GM19438 (cell line): ENCODE data around the gene JAKMIP1.
"Not testable (repeated sequence)": the region's sequence is repeated elsewhere in the genome, so short reads cannot be mapped to it uniquely, and the experiment has no call there.

ENCODE experiments used
- ATAC-seq: cut with Tn5 transposase; IDR thresholded peaks from one replicate; pipeline ENCODE4 v1.9.1; 2021; ENCODE audit warnings: low read depth; ENCODE audit not compliant: unreplicated experiment

The JAKMIP1 gene

GRCh38 chr4:5999830-6000365 lies 200.5 kb downstream of the JAKMIP1 start:
- no peak for ATAC-seq

GRCh38 chr4:5999356-5999755 lies 201.0 kb downstream of the JAKMIP1 start:
- no peak for ATAC-seq

GRCh38 chr4:5998333-5998936 lies 201.9 kb downstream of the JAKMIP1 start:
- ATAC-seq: peak; percentile 51

GRCh38 chr4:5996641-5997040 lies 203.7 kb downstream of the JAKMIP1 start:
- no peak for ATAC-seq

GRCh38 chr4:5995901-5996623 lies 204.3 kb downstream of the JAKMIP1 start:
- ATAC-seq: peak; percentile 44

GRCh38 chr4:5993876-5994811 lies 206.2 kb downstream of the JAKMIP1 start:
- ATAC-seq: no peak

GRCh38 chr4:5993346-5993745 lies 207.0 kb downstream of the JAKMIP1 start:
- ATAC-seq: not testable (repeated sequence)

- ATAC-seq: no peak
Observed at GRCh38 chr4:5992828-5993321, 207.5 kb downstream of the JAKMIP1 start.

GRCh38 chr4:5992171-5992827 lies 208.1 kb downstream of the JAKMIP1 start:
- peak; percentile 48 for ATAC-seq

GRCh38 chr4:5991405-5991804 lies 208.9 kb downstream of the JAKMIP1 start:
- ATAC-seq: no peak

GRCh38 chr4:5990446-5991160 lies 209.7 kb downstream of the JAKMIP1 start:
- ATAC-seq: no peak

- no peak for ATAC-seq
Observed at GRCh38 chr4:5989236-5990225, 210.8 kb downstream of the JAKMIP1 start.

- ATAC-seq: no peak
Observed at GRCh38 chr4:5988086-5988845, 212.1 kb downstream of the JAKMIP1 start.

- ATAC-seq: no peak
Observed at GRCh38 chr4:5984843-5985242, 215.5 kb downstream of the JAKMIP1 start.

GRCh38 chr4:5982156-5982973 lies 218.0 kb downstream of the JAKMIP1 start:
- ATAC-seq: no peak

- no peak for ATAC-seq
Observed at GRCh38 chr4:5980436-5981155, 219.8 kb downstream of the JAKMIP1 start.
